ENCODE data around the gene MECR. TPM values are rescaled to one million over a fixed set of nuclear protein-coding genes. Genes with fewer than 3 reads are reported as not detected.

The MECR gene
- total RNA-seq, 4 donors from 2014 or later: 7.4 to 23.4 (median 20.7) TPM

- no peaks in the 10 kb centered on the region for H3K36me3 ChIP-seq
- no peak for DNase-seq
- H3K9me3 ChIP-seq: no peaks in the 10 kb centered on the region
- H3K4me1 ChIP-seq: peaks cover 0 to 5% of the 10 kb centered on the region in 2 donors
- H3K27me3 ChIP-seq: no peaks in the 10 kb centered on the region
- TF ChIP-seq CTCF (IDR thresholded peaks at IDR 0.05): peak in 1 of 4 experiments; percentile 11
- TF ChIP-seq POLR2A (IDR thresholded peaks at IDR 0.05): no peak
- no peak overlapping the region for H3K27ac ChIP-seq
- intact Hi-C loops (cut with DNase I; ENCODE audit: low total_unique reads): no loop called here
- H3K4me3 ChIP-seq: no peak overlapping the region
Observed at GRCh38 chr1:29197590-29197924, 33.2 kb downstream of the MECR start.

GRCh38 chr1:29196863-29197589, 33.7 kb downstream of the MECR start:
- Histone ChIP-seq H3K9me3 (no peaks in the 10 kb centered on the region), H3K27me3 (no peaks in the 10 kb centered on the region), H3K27ac (no peak overlapping the region), H3K4me3 (no peak overlapping the region), H3K36me3 (no peaks in the 10 kb centered on the region), H3K4me1 (peaks cover 0 to 2% of the 10 kb centered on the region in 2 donors)
- intact Hi-C loops (cut with DNase I; ENCODE audit: low total_unique reads): no loop called here
- DNase-seq: no peak
- TF ChIP-seq CTCF (IDR thresholded peaks at IDR 0.05) (no peak), POLR2A (IDR thresholded peaks at IDR 0.05) (no peak)

GRCh38 chr1:29195881-29196291, 34.8 kb downstream of the MECR start:
- no peak overlapping the region for H3K27ac ChIP-seq

GRCh38 chr1:29193879-29194455, 36.8 kb downstream of the MECR start:
- no peaks in the 10 kb centered on the region for H3K9me3 ChIP-seq
- H3K27ac ChIP-seq: no peak overlapping the region
- no peaks in the 10 kb centered on the region for H3K4me1 ChIP-seq
- TF ChIP-seq POLR2A (IDR thresholded peaks at IDR 0.05) (no peak), CTCF (IDR thresholded peaks at IDR 0.05) (no peak)
- intact Hi-C loops (cut with DNase I; ENCODE audit: low total_unique reads): no loop called here
- H3K4me3 ChIP-seq: no peak overlapping the region
- DNase-seq: no peak
- no peaks in the 10 kb centered on the region for H3K36me3 ChIP-seq
- no peaks in the 10 kb centered on the region for H3K27me3 ChIP-seq

More at GRCh38 chr1:29195881-29196291, 34.8 kb downstream of the MECR start:
- intact Hi-C loops (cut with DNase I; ENCODE audit: low total_unique reads): no loop called here
- TF ChIP-seq POLR2A (IDR thresholded peaks at IDR 0.05) (no peak), CTCF (IDR thresholded peaks at IDR 0.05) (no peak)
- Histone ChIP-seq H3K27me3 (no peaks in the 10 kb centered on the region), H3K4me1 (no peaks in the 10 kb centered on the region), H3K9me3 (no peaks in the 10 kb centered on the region), H3K4me3 (no peak overlapping the region), H3K36me3 (no peaks in the 10 kb centered on the region)
- DNase-seq: no peak

GRCh38 chr1:29190718-29191117, 40.0 kb downstream of the MECR start:
- no peaks in the 10 kb centered on the region for H3K27me3 ChIP-seq
- no peaks in the 10 kb centered on the region for H3K9me3 ChIP-seq
- TF ChIP-seq POLR2A (IDR thresholded peaks at IDR 0.05): no peak
- TF ChIP-seq CTCF (IDR thresholded peaks at IDR 0.05): no peak
- H3K4me1 ChIP-seq: no peaks in the 10 kb centered on the region
- no peak overlapping the region for H3K4me3 ChIP-seq
- no peak overlapping the region for H3K27ac ChIP-seq
- intact Hi-C loops (cut with DNase I; ENCODE audit: low total_unique reads): no loop called here
- no peak for DNase-seq
- no peaks in the 10 kb centered on the region for H3K36me3 ChIP-seq

All from uterus (tissue), 4 donors.